IPS-18a (cell line): Measurements from ENCODE around the gene AXIN2.
A peak's percentile ranks its signal among the peaks of the same experiment; 100 is the strongest.
"Not testable (repeated sequence)": the region's sequence is repeated elsewhere in the genome, so short reads cannot be mapped to it uniquely, and the experiment has no call there.

Experiments
- H3K27ac ChIP-seq: one replicate; pipeline ENCODE4 v1.5.1; 2013; ENCODE audit warnings: low read length
- H3K27me3 ChIP-seq: one replicate; pipeline ENCODE4 v1.6.1; 2013; ENCODE audit warnings: mild to moderate bottlenecking, low read length; ENCODE audit not compliant: control insufficient read depth, insufficient read depth
- H3K36me3 ChIP-seq: one replicate; pipeline ENCODE4 v1.6.1; 2013; ENCODE audit warnings: low read depth, low read length; ENCODE audit not compliant: control insufficient read depth
- H3K4me1 ChIP-seq: one replicate; pipeline ENCODE4 v1.6.1; 2013; ENCODE audit warnings: low read depth, low read length; ENCODE audit not compliant: control insufficient read depth
- H3K4me3 ChIP-seq: one replicate; pipeline ENCODE4 v1.5.1; 2013; ENCODE audit warnings: low read length
- H3K9ac ChIP-seq: one replicate; pipeline ENCODE4 v1.6.1; 2013; ENCODE audit warnings: mild to moderate bottlenecking, low read length, moderate library complexity
- H3K9me3 ChIP-seq: one replicate; pipeline ENCODE4 v1.6.1; 2013; ENCODE audit warnings: low read depth, low read length; ENCODE audit not compliant: control insufficient read depth

AXIN2 gene

DNA sequence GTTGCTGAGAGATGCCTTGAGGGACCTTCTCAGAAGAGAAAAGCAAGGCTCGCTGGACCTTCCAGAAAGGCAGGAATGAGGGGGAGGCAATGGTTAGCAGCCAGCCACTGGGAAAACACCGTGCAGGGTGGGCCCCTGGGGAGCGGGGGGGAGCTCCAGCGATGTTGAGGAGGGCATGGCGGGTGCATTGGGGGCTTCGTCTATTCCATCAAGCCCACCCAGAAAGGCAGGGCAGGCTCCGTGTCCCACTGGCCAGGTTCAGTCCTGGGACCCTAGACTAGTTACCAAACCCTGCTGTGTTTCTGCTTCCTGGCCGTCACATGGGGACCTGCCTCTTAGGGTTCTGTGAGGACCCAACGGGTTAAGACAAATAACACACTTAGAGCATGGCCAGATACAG lies 64.6 kb downstream of the AXIN2 start:
- no peaks in the 10 kb centered on the region for H3K9me3 ChIP-seq
- no peaks in the 10 kb centered on the region for H3K27me3 ChIP-seq
- H3K4me1 ChIP-seq, result peaks cover 16% of the 10 kb centered on the region
- H3K9ac ChIP-seq, result no peak overlapping the region
- no peak overlapping the region for H3K27ac ChIP-seq
- no peaks in the 10 kb centered on the region for H3K36me3 ChIP-seq
- H3K4me3 ChIP-seq, result no peak overlapping the region

DNA sequence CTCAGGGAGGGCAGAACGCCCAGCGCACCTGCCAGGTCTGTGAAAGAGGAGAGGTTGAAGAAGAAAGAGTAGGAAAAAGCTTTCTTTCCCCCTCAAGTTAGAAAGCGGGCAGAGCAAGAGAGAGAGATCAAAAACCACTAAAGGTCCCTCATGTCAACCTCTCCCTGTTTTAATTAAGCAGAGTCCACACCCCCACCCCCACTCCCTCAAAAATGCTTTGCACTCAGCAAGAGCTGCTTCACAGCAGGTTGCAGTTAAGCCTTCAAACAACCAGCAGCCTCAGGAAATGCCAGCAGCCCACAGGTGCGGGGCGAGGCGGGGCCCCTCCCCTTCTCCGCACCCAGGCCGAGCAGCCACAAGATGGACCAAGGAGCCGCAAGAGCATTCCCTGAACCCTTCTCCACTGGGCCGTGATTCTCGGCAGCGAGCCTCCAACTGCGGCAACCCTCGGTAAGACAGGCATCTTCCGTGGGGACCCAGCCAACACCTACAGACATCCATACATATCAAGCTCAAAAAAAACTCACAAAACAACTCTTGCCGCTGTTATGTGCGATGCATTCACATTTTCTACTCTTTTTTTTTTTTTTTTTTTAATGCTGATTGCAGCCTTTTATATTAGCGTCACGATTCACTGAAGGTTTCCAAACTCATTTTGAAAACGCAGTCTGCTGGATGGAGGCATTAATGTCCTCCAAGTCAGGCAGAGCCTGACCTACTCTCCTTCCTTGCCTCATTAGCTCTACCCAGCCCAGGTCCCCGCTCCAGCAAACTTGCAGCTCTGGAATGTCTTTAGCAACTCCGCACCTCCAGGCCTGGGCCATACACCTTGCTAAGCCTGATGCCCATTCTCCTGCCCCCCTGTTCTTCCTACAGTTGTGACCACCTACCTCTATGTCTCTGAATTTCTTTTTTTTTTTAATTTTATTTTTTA lies 66.1 kb downstream of the AXIN2 start:
- Histone ChIP-seq H3K36me3 (no peaks in the 10 kb centered on the region), H3K27ac (no peak overlapping the region), H3K27me3 (no peaks in the 10 kb centered on the region), H3K4me3 (peak overlapping the region; percentile 45), H3K9ac (peak overlapping the region; percentile 27), H3K9me3 (no peaks in the 10 kb centered on the region), H3K4me1 (peaks cover 16% of the 10 kb centered on the region)

DNA sequence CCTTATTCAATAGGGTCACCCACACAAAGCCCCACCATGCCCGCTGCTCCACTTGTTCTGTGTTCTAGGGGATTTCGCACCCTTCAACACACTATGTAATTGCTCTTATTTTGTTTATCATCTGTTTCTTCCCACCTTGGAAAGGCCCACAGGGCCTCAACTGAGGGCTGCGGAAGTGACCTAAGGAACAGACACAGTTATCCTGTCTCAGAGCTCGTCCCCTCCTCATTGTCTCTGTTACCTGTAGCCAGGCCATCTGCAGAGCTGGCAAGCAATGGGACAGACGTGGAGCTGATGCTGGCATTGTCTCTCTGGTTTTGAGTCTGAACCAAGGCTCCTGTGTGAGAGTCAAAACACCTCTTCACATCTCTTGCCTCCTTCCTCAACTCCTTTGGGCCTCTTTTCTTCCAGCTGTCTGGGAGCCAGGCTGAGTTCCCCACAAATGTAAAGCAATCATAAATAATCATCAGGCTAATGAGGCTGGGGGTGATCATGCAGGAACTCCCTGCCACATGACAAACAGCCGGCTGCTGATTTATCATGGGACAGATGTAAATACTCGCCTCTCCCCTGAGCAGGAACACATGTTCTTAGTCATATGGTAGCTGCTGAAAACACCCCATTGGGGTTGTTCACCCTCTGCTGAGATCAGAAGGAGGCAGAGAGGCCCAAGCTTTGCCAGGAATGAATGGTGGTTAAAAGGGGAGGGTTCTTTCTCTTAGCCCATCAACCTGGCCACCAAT lies 71.9 kb downstream of the AXIN2 start:
- Histone ChIP-seq H3K9me3 (no peaks in the 10 kb centered on the region), H3K36me3 (no peaks in the 10 kb centered on the region), H3K27me3 (no peaks in the 10 kb centered on the region), H3K4me1 (peaks cover 10% of the 10 kb centered on the region), H3K27ac (no peak overlapping the region), H3K4me3 (no peak overlapping the region), H3K9ac (no peak overlapping the region)

DNA sequence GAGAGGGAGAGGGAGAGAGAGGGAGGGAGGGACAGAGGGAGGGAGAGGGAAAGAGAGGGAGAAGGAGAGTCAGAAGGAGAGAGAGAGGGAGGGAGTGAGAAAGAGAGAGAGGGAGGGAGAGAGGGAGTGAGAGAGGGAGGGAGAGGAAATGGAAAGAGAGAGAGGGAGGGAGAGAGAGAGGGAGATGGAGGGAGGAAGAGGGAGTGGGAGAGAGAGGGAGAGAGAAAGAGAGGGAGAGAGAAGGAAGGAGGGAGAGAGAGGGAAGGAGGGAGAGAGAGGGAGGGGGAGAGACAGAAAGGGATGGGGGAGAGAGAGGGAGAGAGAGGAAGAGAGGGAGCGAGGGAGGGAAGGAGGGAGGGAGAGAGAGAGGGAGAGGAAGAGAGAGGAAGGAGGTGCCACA lies 72.8 kb downstream of the AXIN2 start:
- Histone ChIP-seq H3K36me3 (no peaks in the 10 kb centered on the region), H3K9me3 (no peaks in the 10 kb centered on the region), H3K27ac (no peak overlapping the region), H3K4me3 (no peak overlapping the region), H3K4me1 (peaks cover 4% of the 10 kb centered on the region), H3K27me3 (no peaks in the 10 kb centered on the region), H3K9ac (no peak overlapping the region)

DNA sequence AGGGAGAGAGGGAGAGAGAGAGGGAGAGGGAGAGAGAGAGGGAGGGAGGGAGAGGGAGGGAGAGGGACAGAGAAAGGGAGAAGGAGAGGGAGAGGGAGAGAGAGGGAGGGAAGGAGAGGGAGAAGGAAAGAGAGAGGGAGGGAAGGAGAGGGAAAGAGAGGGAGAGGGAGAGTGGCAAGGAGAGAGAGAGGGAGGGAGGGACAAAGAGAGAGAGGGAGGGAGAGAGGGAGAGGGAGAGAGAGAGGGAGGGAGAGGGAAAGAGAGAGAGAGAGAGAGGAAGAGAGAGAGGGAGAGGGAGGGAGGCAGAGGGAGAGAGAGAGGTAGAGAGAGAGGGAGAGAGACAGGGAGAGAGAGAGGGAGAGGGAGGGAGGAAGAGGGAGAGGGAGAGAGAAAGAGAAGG lies 73.5 kb downstream of the AXIN2 start:
- Histone ChIP-seq H3K27ac (no peak overlapping the region), H3K36me3 (no peaks in the 10 kb centered on the region), H3K27me3 (no peaks in the 10 kb centered on the region), H3K9ac (no peak overlapping the region), H3K4me1 (peaks cover 4% of the 10 kb centered on the region), H3K9me3 (no peaks in the 10 kb centered on the region), H3K4me3 (no peak overlapping the region)

DNA sequence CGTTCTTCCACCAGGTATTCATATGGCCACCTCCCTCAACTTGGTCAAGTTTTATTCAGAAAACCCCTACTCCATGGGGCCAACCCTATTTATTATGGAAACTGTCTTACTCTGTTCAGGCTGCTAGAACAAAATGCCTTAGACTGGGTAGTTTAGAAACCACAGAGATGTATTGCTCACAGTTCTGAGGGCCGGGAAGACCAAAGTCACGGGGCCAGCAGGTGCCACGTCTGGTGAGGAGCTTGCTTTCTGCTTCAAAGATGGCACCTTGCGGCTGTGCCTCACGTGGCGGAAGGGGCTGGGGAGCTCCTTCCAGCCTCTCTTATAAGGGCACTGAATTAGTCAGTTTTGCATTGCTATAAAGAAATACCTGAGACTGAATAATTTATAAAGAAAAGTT lies 74.3 kb downstream of the AXIN2 start:
- H3K9ac ChIP-seq, result no peak overlapping the region
- no peaks in the 10 kb centered on the region for H3K9me3 ChIP-seq
- H3K36me3 ChIP-seq, result no peaks in the 10 kb centered on the region
- H3K27me3 ChIP-seq, result no peaks in the 10 kb centered on the region
- no peak overlapping the region for H3K27ac ChIP-seq
- H3K4me1 ChIP-seq, result no peaks in the 10 kb centered on the region
- H3K4me3 ChIP-seq, result no peak overlapping the region

DNA sequence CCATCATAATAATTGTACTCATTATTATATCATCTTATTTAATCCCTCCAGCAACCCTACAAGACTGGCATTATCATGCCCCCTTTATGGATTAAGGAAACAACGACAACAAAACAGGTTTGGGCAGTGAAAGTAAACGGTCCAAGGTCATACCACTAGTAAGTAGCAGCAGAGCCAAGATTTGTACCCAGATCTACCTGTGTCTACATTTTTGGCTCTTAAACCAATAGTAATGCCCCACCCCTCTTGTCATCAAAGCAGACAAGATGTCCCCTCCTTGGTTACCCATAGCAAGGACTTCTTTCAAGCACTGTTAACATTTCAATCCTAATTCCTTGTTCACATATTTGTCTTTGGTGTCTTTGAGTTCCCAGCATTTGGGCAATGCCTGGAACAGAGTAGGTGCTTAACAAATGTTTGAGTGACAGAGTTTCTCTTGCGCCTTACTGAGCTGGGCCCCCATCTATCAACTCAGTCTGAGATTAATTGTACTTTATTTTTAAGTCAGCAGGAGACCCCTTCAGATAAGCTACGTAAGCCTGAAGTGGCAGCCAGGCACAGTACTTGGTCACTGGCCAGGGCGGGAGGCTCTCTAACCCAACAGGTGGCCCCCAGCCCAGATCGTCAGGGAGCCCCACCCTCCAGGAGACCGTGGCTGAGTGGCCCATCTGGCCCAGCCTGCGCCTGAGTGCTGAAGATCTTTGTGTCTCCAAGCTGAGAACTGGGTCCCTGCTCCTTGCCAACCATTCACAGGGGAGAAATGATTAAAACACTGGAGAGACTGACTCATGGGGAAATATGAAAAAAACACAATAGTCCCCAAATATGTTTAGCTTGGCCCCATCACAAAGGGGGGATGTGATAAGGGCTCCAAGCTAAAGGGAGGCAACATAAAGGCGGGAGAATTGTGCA lies 75.8 kb downstream of the AXIN2 start:
- Histone ChIP-seq H3K9ac (no peak overlapping the region), H3K36me3 (no peaks in the 10 kb centered on the region), H3K4me3 (no peak overlapping the region), H3K27me3 (no peaks in the 10 kb centered on the region), H3K4me1 (no peaks in the 10 kb centered on the region), H3K27ac (no peak overlapping the region), H3K9me3 (no peaks in the 10 kb centered on the region)

DNA sequence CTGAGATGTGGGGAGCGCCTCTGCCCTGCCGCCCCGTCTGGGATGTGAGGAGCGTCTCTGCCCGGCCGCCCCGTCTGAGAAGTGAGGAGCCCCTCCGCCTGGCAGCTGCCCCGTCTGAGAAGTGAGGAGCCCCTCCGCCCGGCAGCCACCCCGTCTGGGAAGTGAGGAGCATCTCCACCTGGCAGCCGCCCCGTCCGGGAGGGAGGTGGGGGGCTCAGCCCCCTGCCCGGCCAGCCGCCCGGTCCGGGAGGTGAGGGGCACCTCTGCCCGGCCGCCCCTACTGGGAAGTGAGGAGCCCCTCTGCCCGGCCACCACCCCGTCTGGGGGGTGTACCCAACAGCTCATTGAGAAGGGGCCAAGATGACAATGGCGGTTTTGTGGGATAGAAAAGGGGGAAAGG lies 77.0 kb downstream of the AXIN2 start:
- H3K36me3 ChIP-seq, H3K27me3 ChIP-seq, H3K27ac ChIP-seq, H3K9ac ChIP-seq, H3K4me3 ChIP-seq, H3K9me3 ChIP-seq, H3K4me1 ChIP-seq: not testable (repeated sequence)

DNA sequence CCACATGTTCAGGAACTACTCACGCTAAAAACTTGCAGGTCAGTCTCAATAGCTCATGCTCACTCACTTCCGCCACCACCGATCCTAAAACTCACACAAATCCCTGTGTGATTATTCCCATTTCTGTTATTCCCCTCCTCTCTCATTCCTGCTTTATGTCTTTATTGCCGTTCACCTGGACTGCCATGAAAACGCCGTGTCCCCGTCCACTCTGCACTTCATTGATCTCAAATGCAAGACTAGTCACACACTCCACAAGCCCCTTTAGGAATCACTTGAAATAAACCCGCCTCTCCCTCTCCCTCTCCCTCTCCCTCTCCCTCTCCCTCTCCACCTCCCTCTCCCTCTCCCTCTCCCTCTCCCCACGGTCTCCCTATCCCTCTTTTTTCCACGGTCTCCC lies 78.0 kb downstream of the AXIN2 start:
- Histone ChIP-seq H3K4me1 (no peaks in the 10 kb centered on the region), H3K27me3 (no peaks in the 10 kb centered on the region), H3K27ac (no peak overlapping the region), H3K4me3 (no peak overlapping the region), H3K9ac (no peak overlapping the region), H3K9me3 (no peaks in the 10 kb centered on the region), H3K36me3 (no peaks in the 10 kb centered on the region)

DNA sequence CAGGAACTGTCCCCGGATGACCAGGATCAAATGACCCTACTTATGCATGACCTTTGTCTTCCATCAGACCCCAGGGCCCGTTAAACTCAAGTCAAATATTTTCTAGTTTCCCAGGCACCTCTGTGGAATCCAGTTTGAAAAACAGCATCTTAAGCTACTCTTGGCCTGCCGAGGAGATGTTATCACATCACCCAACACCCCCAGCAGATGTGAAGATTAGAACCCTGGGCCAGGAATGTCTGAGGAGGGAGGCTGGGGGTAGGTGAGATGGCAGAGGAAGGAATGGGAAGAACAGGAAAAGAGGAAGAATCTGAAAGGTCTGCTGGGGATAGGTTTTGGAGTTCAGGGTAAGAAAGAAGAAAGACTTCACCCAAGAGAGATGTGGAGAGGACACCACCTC lies 79.2 kb downstream of the AXIN2 start:
- H3K9ac ChIP-seq, result no peak overlapping the region
- no peaks in the 10 kb centered on the region for H3K9me3 ChIP-seq
- no peaks in the 10 kb centered on the region for H3K4me1 ChIP-seq
- H3K27ac ChIP-seq, result no peak overlapping the region
- H3K36me3 ChIP-seq, result no peaks in the 10 kb centered on the region
- H3K27me3 ChIP-seq, result no peaks in the 10 kb centered on the region
- H3K4me3 ChIP-seq, result no peak overlapping the region

DNA sequence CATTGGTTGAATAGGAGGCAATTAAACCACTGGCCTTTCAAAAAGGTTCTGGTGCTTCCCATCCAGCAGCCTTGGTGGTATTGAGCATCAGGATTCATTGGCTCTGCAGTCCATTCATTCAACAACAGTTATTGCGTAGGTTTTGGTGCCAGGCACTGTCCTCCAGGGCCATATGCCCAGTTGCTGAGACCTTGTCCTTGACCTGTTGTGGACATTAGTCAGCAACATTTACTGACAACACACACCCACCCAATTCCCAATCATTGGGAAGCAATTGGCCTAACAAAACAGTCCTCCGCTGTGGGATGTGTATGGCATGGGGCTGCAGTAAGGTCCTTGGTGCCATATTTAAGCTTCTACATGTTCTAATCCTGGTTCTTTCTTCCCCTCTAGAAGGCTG lies 82.2 kb downstream of the AXIN2 start:
- Histone ChIP-seq H3K27me3 (no peaks in the 10 kb centered on the region), H3K4me1 (no peaks in the 10 kb centered on the region), H3K9me3 (no peaks in the 10 kb centered on the region), H3K27ac (no peak overlapping the region), H3K9ac (no peak overlapping the region), H3K36me3 (no peaks in the 10 kb centered on the region), H3K4me3 (no peak overlapping the region)
